Measurements from ENCODE around the gene MAPK8. TPM values are rescaled to one million over a fixed set of nuclear protein-coding genes. Genes with fewer than 3 reads are reported as not detected.

MAPK8 gene
- total RNA-seq (2022; extraction: Qiagen RNA extraction): 27.3 to 39.0 TPM (median 34.2 TPM) in 5 replicates

DNA sequence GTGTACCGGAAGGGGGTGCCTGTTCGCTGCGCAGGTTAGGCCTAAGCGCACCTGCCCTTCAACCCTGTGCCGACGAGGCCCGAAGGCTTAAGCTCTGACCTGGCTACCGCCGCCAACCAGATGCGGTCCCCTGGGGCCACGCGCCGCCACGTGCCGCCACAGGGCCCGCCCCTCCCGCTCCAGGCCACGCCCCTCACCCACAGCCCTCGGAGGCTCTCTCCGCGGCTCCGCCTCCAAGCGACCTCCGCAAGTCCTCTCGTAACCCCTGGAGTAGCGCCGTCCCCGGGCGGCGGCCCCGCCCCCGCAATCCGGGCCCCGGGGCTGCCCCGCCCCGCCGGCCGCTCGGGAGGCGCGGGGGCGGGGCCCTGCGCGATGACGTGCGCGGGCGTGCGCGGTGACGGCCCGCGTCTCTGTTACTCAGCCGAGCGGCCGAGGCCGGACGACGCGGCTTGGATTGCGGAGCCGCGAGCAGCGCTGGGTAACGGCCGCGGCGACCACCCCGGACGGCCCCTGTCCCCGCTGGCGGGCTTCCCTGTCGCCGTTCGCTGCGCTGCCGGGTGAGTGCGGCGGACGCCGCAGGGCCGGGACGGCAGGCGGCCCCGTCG is at the start of gene MAPK8:
Gene MAPK8 (plus strand): TSS at position 413 of the 605 bp plus-strand sequence. CDS start 94,984 bp downstream, outside the sequence.

DNA sequence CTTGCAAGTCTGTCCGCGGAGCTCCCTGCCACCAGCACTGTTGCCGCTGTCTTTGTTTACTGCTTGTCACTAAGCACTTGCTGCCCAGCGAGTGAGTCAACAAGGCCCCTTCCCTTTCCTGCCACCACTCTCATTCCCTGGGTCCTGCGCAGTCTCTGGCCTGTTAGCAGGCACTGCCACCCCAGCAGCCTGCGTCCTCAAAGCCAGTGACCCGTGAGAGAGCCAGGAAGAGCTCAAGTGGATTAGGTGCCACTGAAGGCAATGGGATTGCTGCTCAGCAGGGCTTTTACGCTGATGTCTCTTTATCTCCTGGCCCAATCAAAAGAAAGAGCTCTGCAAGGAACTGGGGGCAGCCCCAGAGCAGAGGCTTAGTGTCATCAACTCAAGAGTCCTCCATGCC is 31.8 kb upstream of the MAPK8 start, which contains the start of gene FRMPD2:
Gene FRMPD2 (minus strand): TSS at position 61 of the 400 bp plus-strand sequence. CDS start 129 bp downstream, outside the sequence.

Other genes starting within 250 kb of the MAPK8 start
- gene FRMPD2, start 32.0 kb upstream of the MAPK8 start, total RNA-seq (2022; extraction: Qiagen RNA extraction): 0.03 to 0.06 TPM (median 0.06 TPM) in 3 of 5 replicates, not detected in the others

Measured in A549 treated with dexamethasone at 1 μM for 4 hours (cell line).